ENCODE results near the gene SLC47A2. TPM values are rescaled to one million over a fixed set of nuclear protein-coding genes. Genes with fewer than 3 reads are reported as not detected.

Gene SLC47A2
- total RNA-seq, 1 donor from 2014 or later = 0.24 TPM

GRCh38 chr17:19713901-19714361 is 2.5 kb downstream of the SLC47A2 start:
- Mint-ChIP-seq H3K9me3 (ENCODE audit: unreplicated experiment) (no peaks in the 10 kb centered on the region), H3K4me3 (ENCODE audit: unreplicated experiment) (no peak overlapping the region), H3K27me3 (ENCODE audit: unreplicated experiment) (no peaks in the 10 kb centered on the region), H3K4me1 (ENCODE audit: unreplicated experiment) (peaks cover 4% of the 10 kb centered on the region), H3K36me3 (ENCODE audit: unreplicated experiment) (no peaks in the 10 kb centered on the region), H3K27ac (ENCODE audit: unreplicated experiment) (no peak overlapping the region)
- no peak for DNase-seq (ENCODE audit: extremely low spot score, unreplicated experiment)
- TF ChIP-seq CTCF (IDR thresholded peaks at IDR 0.05) = no peak

GRCh38 chr17:19713462-19713861 is 2.9 kb downstream of the SLC47A2 start:
- H3K36me3 Mint-ChIP-seq (ENCODE audit: unreplicated experiment) = no peaks in the 10 kb centered on the region
- H3K27ac Mint-ChIP-seq (ENCODE audit: unreplicated experiment) = no peak overlapping the region
- no peaks in the 10 kb centered on the region for H3K9me3 Mint-ChIP-seq (ENCODE audit: unreplicated experiment)
- no peak for DNase-seq (ENCODE audit: extremely low spot score, unreplicated experiment)
- H3K4me3 Mint-ChIP-seq (ENCODE audit: unreplicated experiment) = no peak overlapping the region
- no peaks in the 10 kb centered on the region for H3K27me3 Mint-ChIP-seq (ENCODE audit: unreplicated experiment)
- no peak for TF ChIP-seq CTCF (IDR thresholded peaks at IDR 0.05)
- peaks cover 4% of the 10 kb centered on the region for H3K4me1 Mint-ChIP-seq (ENCODE audit: unreplicated experiment)

- H3K9me3 Mint-ChIP-seq (ENCODE audit: unreplicated experiment) = no peaks in the 10 kb centered on the region
- no peak for DNase-seq (ENCODE audit: extremely low spot score, unreplicated experiment)
- H3K4me1 Mint-ChIP-seq (ENCODE audit: unreplicated experiment) = peaks cover 4% of the 10 kb centered on the region
- no peak overlapping the region for H3K4me3 Mint-ChIP-seq (ENCODE audit: unreplicated experiment)
- no peaks in the 10 kb centered on the region for H3K27me3 Mint-ChIP-seq (ENCODE audit: unreplicated experiment)
- TF ChIP-seq CTCF (IDR thresholded peaks at IDR 0.05) = no peak
- no peaks in the 10 kb centered on the region for H3K36me3 Mint-ChIP-seq (ENCODE audit: unreplicated experiment)
- no peak overlapping the region for H3K27ac Mint-ChIP-seq (ENCODE audit: unreplicated experiment)
Observed at GRCh38 chr17:19712436-19713004, 3.9 kb downstream of the SLC47A2 start.

- H3K36me3 Mint-ChIP-seq (ENCODE audit: unreplicated experiment) = no peaks in the 10 kb centered on the region
- TF ChIP-seq CTCF (IDR thresholded peaks at IDR 0.05) = no peak
- peak; percentile 48 for DNase-seq (ENCODE audit: extremely low spot score, unreplicated experiment)
- H3K27ac Mint-ChIP-seq (ENCODE audit: unreplicated experiment) = no peak overlapping the region
- no peak overlapping the region for H3K4me3 Mint-ChIP-seq (ENCODE audit: unreplicated experiment)
- no peaks in the 10 kb centered on the region for H3K9me3 Mint-ChIP-seq (ENCODE audit: unreplicated experiment)
- H3K27me3 Mint-ChIP-seq (ENCODE audit: unreplicated experiment) = no peaks in the 10 kb centered on the region
- H3K4me1 Mint-ChIP-seq (ENCODE audit: unreplicated experiment) = no peaks in the 10 kb centered on the region
Observed at GRCh38 chr17:19709841-19710240, 6.5 kb downstream of the SLC47A2 start.

GRCh38 chr17:19708431-19709175 is 7.8 kb downstream of the SLC47A2 start:
- peak; percentile 73 for DNase-seq (ENCODE audit: extremely low spot score, unreplicated experiment)

More at GRCh38 chr17:19708431-19709175, 7.8 kb downstream of the SLC47A2 start:
- no peaks in the 10 kb centered on the region for H3K9me3 Mint-ChIP-seq (ENCODE audit: unreplicated experiment)
- no peak overlapping the region for H3K4me3 Mint-ChIP-seq (ENCODE audit: unreplicated experiment)
- no peaks in the 10 kb centered on the region for H3K36me3 Mint-ChIP-seq (ENCODE audit: unreplicated experiment)
- H3K4me1 Mint-ChIP-seq (ENCODE audit: unreplicated experiment) = peaks cover 7% of the 10 kb centered on the region
- no peak for TF ChIP-seq CTCF (IDR thresholded peaks at IDR 0.05)
- no peak overlapping the region for H3K27ac Mint-ChIP-seq (ENCODE audit: unreplicated experiment)
- H3K27me3 Mint-ChIP-seq (ENCODE audit: unreplicated experiment) = no peaks in the 10 kb centered on the region
